GM11168 (cell line): ENCODE measurements around the gene C20orf141.
"Not testable (repeated sequence)": the region's sequence is repeated elsewhere in the genome, so short reads cannot be mapped to it uniquely, and the experiment has no call there.

ENCODE experiments used
- in situ Hi-C: fragments of 300-500 bp; cut with MboI; formaldehyde crosslinking; loops from one replicate; pipeline ENCODE4 v1.12.0; 2022; ENCODE audit warnings: low sequenced_read_pairs; ENCODE audit not compliant: unreplicated experiment

Gene C20orf141

DNA sequence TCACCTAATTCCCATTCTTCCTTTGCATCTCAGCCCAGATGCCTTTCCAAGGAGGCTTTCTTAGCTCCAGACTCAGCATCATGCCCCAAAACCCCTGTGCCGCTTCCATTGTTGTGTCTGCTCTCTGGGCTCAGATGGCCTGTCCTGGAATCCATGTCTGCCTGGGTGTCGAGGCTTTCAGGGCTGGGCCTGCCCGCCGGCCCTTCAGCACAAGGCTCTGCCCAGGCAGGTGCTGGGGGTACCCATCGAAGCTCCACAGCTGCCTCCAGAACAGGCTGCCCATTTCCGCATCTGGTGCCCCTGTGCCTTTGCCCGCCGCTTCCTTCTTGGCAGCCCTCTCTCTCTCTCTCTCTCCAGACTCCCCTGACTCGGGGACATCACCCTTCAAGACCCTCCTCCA is 15.5 kb upstream of the C20orf141 start:
- in situ Hi-C loops: no loop called here

DNA sequence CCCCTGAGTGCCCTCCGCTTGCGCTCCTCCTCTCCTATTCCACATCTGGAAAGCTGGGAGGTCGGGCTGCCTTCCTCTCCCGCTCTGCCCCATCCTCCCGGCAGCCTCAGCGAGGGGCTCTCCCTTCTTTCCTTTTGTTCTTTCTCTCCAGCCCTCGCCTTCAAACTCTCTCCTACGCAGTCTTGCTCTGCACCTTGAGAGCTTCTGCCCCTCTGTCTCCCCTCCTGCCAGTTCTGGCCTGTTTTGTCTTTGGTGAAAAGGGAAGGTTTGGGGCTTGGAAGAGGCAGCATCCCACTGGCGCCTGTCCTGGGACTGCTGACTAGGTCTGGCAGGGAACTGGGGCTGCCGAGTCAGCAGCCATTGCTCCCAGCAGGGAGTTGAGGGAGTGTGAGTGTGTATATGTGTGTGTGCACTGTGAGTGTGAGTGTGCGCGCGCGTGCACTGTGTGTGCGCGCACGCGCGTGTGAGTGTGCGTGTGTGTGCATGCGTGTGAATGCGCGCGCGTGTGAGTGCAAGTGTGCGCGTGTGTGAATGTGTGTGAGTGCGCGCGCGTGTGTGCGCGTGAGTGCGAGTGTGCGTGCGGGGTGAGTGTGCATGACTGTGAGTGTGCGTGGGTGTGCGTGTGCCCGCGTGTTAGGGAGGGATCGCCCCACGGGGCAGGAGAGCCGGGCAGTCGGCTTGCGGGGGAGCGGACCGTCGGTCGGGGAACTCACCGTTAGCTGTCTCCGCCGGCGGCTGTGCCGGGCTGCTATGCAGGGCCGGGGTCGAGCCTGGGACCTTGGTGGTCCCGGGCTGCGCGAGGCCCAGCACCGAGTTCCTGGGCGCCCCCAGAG is 14.9 kb upstream of the C20orf141 start:
- in situ Hi-C loops: no loop called here

DNA sequence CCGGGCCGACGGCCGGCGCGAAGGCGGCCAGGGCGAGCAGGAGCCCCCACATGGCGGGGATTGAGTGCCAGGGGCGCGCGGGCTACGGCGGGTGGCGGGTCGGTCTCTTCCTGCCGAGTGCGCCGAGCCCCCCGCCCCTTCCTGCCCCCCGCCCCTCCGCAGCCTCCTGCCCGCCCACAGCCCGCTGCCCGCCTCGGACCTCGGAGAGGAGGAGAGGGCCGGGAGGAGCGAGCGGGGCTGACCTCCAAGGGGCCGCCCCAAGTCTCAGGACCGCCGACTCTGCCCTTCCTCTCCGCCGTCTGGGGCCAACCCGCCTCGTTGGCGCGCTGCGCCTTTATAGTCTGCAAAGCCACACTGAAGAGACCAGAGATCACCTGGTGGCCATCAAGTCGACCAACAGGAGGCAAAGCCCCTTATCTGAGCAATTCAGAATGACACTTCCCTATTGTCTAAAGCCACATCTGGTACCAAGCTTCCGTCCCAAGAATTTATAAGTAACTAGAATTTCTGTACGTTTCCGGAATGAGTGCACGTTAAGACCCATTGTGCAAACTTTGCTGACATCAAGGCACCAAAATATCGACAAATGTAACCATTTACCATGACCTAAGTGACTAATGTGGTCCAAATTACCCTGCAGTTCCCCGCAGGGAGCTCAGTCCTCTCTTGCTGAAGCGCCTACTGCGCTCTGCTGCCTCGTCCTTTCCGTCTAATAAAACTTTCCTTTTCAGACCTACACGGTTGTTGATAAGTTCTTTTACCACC is 14.1 kb upstream of the C20orf141 start, which contains the start of gene CPXM1:
Gene CPXM1, minus strand, starts transcription at position 107 of the 765 bp plus-strand sequence. Its CDS starts 55 bp downstream, at position 52.
- in situ Hi-C loops: no loop called here

DNA sequence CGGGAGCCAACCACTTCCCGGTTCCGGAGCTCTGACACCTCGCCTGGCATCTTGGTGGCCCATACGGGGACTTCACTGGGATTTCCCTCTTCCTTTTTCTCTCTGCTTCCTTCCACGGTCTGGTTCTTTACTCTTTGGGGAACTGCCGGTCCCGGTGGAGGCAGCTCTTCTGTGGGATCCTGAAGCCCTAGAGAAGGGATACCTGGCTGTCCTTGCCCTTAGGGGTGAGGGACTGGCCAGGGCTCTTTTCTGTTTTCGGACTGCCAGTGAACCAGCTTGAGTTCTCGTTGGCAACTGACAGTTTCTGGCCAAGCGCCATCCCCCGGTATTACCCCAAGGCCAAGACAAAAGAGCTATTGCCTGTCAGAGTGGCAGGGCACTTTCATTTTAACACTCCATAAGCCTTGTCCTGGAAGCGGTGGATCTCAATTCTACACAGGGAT is 13.5 kb upstream of the C20orf141 start:
- in situ Hi-C loops: no loop called here

DNA sequence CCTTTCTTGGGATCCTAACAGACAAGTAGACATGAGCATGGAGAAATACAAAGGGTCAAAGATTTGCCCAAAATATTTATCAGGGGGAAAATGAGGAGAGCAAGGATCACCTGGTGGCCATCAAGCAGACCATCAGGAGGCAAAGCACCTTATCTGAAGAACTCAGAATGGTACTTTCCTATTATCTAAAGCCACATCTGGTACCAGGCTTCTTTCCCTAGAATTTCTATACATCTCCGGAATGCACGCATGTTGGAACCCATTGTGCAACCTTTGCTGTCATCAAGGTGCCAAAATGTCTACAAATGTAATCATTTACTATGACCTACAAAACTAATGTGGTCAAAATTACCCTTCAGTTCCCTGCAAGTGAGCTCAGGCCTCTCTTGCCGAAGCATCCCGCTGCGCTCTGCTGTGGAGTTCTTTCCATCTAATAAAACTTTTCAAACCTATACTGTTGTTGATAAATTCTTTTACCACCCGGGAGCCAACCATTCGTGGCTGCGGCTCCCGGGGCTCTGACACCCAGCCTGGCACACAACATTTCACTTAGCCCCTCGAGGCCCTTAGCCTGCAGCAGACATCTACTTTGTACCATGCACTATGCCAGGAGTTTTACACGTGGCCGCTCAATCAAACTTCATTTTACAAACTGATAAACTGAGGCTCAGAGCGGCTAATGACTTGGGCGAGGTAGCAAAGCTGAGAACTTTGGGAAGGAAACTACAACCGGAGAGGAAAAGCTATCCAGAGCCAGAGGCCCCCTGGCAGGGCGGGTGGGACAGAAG is 10.6 kb upstream of the C20orf141 start:
- in situ Hi-C loops: no loop called here

DNA sequence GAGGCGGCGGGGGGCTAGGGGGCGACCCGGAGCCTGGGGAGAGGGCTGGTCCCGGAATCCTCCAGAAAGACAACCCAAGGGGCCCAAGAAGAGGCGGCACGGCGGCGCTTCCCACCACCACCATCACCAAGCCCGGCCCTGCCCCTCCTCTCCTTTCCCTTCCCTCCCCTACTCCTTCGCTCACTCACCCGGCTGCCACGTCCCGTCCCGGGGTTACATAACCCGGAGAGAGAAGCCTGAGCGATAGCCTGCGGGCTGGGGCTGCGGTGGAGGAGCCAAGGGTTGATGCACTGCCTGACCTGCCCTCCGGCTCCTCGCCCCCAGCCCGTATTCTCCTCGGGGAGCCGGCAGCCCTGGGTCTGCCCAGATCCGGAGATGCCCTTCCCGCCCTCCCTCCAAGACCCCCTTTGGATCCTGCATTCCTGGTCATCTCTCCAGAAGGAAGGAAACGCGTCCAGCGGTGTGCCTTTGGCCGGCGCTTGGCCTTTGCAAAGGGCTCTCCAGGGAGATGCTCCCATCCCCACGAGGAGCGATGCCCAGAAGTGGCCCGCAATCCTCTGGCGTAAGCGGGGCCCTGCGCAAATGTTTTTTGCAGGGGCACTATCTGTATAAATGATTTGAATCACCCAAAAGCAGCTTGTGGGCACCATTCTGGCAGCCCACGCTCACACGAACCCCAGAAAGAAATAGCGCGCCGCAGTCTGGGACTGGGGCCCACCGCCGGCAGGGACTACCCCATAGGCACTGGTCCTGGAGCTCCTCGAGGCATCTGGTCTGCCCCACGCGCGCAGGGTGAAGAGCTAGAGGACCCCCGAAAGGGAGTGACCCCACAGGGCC is 9.7 kb upstream of the C20orf141 start:
- in situ Hi-C loops: no loop called here

DNA sequence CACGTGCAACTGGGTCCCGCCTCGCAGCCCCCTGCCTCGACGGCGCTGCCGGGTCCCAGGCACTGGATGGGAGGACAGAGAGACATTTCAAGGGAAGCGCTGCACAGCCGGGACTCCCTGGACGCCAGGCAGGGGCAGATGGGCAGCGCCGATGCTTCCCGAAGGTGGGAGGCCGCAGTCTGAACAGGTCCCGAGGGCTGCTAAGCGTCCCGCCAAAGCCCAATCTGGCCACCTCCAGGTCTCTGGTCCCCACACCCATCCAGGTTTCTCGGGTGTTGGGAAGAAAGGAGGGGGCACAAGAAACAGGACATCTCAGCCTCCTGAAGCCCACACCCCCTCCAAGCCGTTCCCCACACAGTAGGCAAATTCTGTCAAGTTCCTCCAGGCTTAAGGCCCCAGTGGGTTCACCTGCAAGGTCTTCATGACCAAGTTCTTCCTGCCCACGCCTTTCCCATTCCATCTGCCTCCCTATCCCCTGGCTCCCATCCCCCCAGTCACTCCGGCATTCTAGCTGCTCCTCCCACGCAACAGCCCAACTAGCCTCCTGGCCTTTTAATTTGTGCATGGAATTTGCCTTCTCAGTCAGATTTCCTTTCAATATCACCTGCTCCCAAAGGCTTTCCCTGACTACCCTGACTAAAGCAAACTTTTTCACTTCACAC is 9.0 kb upstream of the C20orf141 start:
- in situ Hi-C loops: no loop called here

DNA sequence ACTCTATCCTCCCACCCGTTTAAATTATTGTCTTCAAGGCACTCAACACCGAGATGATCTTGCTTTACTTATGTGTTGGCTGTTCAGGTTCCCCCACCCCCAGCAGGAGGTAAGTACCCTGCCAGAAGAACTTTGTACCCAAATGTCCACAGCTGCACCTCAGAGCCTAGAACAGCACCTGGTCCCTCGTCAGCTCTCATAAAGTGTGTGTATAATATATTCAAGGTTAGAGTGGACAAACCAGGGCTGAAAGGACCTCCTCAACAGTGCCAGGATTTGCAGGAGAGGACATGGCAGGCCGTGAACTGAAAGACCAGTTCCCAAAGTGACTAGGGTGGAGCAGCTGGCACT is 8.5 kb upstream of the C20orf141 start:
- in situ Hi-C loops: no loop called here

DNA sequence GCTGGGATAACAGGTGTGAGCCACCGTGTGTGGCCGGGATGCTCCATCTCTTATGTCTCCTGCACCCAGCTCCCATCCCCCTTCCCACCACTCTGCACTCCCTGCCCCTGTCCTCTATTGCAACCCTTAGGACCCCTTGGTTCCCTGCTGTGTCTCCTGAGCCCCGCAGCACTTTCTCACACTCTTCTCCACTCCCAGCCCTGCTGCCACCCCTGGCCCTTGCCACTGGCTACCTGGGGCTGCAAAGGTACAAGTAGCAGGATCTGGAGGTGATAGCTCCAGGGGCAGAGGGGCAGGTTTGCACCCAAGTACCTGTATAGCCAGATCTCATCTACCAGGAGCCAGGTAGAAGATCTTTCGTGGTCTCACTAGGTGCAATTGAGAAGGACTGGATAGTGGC is 7.8 kb upstream of the C20orf141 start:
- in situ Hi-C loops: no loop called here

DNA sequence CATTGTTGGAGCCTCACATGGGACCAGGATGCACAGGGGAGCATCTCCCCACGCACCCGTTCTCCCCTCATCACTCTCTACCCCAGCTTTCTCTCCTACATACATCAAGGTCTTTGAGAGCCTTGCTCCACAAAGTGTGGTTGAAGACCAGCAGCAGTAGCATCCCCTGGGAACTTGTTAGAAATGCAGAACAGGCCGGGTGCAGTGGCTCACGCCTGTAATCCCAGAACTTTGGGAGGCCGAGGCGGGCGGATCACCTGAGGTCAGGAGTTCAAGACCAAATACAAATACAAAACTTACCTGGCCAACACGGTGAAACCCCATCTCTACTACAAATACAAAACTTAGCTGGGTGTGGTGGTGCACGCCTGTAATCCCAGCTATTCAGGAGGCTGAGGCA is 6.9 kb upstream of the C20orf141 start:
- in situ Hi-C loops: not testable (repeated sequence)

DNA sequence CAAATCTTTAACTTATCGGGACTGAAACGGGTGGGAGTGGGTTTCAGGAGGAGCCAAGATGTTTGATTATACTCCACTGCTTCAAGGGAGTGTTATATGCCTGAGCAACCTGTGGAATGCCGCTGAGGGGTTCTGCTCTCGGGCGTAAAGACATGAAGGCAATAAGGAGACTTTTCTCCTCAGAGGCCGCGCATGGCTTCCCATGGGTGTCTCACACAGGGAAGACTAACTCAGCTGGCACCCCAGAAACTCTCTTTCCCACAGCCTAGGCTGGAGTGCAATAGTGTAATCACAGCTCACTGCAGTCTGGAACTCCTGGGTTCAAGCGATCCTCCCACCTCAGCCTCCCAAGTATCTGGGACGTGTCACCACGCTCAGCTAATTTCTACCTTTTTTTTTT is 5.1 kb upstream of the C20orf141 start:
- in situ Hi-C loops: no loop called here

DNA sequence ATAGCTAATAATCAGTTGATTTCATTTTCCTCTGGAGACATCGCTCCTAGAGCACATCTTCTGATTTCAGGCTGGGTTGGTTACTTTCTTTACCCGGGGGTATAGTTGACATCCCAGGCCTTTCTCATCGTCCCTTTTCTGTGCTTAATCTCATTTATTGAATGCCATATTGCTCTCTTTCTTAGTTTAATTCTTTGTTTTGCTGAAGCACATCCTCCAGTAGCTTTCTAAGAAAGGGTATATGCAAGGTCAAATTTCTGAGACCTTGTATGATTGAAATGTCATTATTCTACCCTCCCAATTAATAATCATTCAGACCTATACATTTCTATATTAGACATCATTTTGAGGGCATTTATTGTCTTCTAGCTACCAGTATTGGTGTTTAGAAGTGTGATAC is 2.6 kb upstream of the C20orf141 start:
- in situ Hi-C loops: no loop called here

DNA sequence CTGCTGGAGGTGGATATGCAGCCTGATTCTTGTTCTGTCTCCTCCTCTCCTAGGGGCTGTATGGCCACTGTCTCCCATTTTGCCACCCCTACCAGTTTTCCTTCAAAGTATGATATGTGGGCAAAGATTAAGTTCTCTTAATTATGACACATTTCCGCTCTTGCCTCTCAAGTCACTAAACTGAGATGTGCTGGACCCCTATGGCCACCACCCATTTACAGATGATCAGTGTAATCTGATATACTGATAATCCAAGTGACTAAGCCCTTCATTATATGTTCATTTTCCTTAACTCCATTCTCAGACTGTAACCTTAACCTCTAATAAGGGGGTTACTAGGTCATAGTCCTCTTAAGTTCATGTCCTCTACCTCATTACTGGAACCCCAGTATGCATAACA is 711 bp upstream of the C20orf141 start:
- in situ Hi-C loops: no loop called here

DNA sequence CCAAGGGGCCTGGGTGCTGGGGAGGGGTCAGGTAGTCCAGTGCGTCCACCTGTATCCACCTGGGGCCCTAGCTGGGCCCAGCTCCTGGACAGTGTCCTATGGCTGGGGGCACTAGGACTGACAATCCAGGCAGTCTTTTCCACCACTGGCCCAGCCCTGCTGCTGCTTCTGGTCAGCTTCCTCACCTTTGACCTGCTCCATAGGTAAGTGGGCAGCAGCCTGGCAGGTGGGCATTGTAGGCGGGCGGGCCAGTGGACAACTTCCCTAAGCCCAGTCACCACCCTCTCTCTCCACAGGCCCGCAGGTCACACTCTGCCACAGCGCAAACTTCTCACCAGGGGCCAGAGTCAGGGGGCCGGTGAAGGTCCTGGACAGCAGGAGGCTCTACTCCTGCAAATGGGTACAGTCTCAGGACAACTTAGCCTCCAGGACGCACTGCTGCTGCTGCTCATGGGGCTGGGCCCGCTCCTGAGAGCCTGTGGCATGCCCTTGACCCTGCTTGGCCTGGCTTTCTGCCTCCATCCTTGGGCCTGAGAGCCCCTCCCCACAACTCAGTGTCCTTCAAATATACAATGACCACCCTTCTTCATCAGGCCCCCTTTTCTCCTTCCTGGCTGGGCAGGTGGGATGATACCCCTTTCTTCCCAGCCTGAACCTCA is 584 bp downstream of the C20orf141 start:
- in situ Hi-C loops: no loop called here

DNA sequence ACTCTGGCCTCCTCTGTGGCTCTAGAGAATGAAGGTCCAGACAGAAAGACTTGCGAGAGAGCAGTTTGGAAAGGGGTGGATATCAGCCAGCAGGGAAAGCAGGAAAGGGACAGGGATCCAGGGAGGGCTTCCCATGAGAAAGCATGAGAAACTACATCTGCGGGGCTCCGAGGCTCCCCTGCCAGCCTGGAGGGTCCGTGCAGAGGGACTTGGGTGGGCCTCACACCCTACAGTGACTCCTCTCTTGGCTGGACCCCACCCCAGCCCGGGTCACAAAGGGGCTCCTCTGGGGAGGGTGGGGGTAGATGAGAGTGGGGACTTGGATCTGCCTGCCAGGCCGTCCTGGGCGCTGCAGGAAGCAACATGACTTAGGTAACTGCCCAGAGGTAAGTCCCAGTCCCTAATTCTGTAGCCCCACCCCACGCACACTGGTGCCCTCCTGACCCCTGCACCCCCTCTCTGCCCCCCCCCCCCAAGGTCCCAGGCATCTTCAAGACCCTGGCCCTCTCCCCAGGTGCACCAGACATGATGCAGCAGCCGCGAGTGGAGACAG is 1.3 kb downstream of the C20orf141 start, which contains the start of gene TMEM239:
Gene TMEM239, plus strand, starts transcription at position 335 of the 553 bp plus-strand sequence. Its CDS starts 191 bp downstream, at position 526.
- in situ Hi-C loops: no loop called here

DNA sequence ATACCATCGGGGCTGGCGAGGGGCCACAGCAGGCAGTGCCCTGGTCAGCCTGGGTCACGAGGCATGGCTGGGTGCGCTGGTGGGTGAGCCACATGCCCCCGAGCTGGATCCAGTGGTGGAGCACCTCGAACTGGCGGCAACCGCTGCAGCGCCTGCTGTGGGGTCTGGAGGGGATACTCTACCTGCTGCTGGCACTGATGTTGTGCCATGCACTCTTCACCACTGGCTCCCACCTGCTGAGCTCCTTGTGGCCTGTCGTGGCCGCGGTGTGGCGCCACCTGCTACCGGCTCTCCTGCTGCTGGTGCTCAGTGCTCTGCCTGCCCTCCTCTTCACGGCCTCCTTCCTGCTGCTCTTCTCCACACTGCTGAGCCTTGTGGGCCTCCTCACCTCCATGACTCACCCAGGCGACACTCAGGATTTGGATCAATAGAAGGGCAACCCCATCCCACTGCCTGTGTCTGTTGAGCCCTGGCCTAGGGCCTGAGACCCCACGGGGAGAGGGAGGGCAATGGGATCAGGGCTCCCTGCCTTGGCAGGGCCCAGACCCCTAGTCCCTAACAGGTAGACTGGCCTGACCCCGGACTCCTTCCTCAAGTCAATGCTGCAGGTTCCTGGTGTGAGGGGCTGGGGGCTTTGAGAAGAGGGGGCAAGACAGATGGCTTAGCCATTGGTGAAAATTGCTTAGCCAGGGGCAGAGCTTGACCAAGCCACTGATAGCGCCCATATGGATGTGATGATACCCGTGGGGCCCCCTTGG is 2.0 kb downstream of the C20orf141 start:
- in situ Hi-C loops: no loop called here

DNA sequence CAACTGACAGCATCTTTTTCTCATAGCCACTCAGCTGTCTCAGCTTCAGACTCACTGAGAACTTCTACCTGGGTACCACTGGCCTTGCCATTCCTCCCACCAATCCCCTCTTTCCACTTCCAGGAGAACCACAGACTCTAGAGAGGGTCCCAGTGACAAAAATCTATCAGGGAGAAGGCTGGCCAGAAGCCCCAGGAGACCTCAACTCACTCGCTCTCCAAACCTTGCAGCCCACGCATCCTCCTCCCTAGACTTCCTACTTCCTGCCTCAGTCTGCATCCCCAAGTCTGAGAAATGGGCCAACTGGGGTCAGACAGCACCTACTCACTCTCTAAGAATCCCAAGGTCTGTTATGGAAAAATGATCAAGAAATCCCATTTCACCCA is 2.5 kb downstream of the C20orf141 start:
- in situ Hi-C loops: no loop called here
